ENCODE data around the gene ZNF202. TPM values are rescaled to one million over a fixed set of nuclear protein-coding genes. Genes with fewer than 3 reads are reported as not detected.
"Not testable (repeated sequence)": the region's sequence is repeated elsewhere in the genome, so short reads cannot be mapped to it uniquely, and the experiment has no call there.

The ZNF202 gene
- total RNA-seq, 2 donors from 2014 or later = 4.5 to 5.2 TPM

DNA sequence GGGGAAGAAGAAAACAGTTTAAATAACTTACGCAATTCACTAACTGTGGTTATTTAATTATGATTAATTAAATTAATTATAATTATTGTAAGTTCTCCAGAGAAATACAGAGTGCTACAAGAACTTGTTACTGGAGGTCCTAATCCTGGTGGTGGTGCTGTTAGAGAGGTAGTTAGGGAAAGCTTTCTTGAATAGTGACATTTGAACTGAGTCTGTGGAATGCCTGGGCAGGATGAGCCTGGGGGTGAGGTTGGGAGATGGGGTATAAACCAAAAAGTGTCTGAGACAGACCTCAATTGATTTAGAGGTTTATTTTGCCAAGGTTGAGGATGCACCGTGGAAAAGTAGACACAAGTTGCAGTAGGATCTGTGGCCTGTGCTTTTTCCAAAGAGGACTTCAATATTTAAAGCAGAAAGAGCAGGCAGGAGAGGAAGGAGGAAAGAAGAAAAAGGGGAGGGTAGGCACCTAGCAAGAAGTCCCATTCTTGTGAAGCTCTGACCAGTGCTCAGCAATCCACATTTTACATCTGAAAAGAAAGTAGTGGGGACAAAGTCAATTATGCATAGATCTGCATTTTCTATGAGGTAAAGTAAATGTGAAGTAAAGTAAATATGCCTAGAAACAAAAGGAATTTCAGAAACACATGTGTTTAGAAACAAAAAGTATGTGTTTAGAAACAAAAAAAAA, 4.4 kb upstream of the ZNF202 start:
- ATAC-seq = no peak
- DNase-seq = no peak
- intact Hi-C loops (cut with DNase I) = no loop called here

- intact Hi-C loops (cut with DNase I) = no loop called here
- ATAC-seq (no peak), DNase-seq (no peak)
Observed at GRCh38 chr11:123742724-123743120, 1.3 kb upstream of the ZNF202 start.

DNA sequence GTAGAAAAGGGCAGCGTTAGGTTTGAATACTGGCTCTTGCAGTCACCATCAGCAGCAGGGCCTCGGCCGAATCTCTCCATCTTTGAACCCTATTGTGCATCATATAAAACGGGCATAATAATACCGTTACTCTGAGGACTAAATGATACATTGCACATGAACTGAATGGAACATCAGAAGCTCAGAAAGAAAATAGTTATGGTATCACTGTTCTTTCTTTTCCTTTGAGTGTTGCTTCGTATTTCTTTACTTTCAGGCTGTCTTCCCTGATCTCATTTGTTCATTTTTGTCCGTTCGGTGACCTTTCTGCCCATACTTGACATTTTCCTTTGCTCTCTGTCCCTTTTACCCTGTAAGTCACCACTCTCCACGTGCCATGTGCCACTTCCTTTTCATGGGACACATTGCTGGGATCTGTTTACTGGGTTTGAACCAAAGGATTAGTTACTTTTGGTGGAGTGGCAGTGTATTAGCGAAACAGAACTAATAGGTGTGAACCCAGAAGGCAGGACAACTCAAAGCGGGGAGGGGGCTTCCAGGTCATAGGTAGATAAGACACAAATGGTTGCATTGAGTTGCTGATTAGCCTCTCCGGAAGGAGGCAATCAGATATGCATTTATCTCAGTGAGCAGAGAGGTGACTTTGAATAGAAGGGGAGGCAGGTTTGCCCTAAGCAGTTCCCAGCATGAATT, 717 bp upstream of the ZNF202 start:
- intact Hi-C loops (cut with DNase I) = no loop called here
- DNase-seq (no peak), ATAC-seq (peak in 1 of 2 donors; percentile 20)

GRCh38 chr11:123740787-123741158, 687 bp downstream of the ZNF202 start:
- DNase-seq = no peak
- ATAC-seq = peak in 1 of 2 donors; percentile 1
- intact Hi-C loops (cut with DNase I) = no loop called here

DNA sequence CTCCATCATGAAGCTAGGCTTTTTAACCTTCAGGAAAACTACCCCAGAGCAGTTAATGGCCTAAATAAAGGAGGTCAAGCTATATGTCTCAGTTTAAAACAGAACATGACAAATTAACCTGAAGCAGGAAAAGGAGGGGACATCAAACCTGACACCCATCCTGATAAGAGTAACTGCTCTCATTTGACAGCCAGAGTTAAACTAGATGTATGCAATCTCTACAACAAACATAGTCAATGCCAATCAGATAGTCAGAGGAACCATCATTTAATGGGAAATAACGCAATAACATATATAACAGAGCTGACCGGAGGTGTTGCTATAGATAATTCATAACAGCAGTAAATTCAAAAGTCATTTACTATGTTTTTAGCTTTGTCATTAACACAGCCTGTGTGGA, 3.1 kb downstream of the ZNF202 start:
- intact Hi-C loops (cut with DNase I) = no loop called here
- ATAC-seq (no peak), DNase-seq (no peak)

DNA sequence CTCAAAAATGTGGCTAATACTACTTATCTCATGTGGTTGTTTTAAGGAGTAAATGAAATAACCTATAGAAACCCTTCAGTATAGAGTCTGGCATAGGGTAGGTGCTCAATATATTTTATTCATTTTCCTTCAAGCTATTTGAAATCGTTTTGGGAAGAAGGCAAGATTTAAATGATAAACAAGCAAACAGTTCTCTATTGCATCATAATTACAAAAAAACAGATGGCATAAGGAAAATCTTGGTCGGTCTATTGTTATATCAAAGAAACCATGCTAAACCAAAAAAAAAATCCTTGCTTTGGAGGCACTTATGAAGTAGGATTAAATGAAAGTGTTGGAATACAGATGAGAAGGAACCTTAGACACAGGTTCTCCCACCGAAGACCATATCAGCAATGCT, 4.7 kb downstream of the ZNF202 start:
- intact Hi-C loops (cut with DNase I) = no loop called here
- no peak for DNase-seq
- ATAC-seq = no peak

DNA sequence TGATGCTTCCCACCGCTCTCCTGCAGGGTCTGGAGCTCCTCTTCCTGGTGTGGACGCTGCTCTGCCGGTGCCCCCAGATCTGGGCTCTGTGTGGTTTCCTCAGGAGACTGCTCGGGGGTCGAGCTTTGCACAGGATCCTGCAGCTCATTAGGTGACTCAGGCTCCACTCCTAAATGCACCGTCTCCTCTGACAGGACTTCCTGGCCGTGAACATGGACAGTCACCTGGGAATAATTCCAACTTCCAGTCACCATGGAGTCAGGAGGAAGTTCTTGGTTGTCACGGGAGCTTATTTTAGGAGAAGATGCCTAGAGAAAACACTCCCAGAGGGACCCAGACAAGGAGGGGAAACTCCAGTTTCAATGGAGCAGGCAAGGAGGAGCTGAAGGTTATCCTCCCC, 11.9 kb downstream of the ZNF202 start:
- DNase-seq (no peak), ATAC-seq (no peak)
- intact Hi-C loops (cut with DNase I) = no loop called here

DNA sequence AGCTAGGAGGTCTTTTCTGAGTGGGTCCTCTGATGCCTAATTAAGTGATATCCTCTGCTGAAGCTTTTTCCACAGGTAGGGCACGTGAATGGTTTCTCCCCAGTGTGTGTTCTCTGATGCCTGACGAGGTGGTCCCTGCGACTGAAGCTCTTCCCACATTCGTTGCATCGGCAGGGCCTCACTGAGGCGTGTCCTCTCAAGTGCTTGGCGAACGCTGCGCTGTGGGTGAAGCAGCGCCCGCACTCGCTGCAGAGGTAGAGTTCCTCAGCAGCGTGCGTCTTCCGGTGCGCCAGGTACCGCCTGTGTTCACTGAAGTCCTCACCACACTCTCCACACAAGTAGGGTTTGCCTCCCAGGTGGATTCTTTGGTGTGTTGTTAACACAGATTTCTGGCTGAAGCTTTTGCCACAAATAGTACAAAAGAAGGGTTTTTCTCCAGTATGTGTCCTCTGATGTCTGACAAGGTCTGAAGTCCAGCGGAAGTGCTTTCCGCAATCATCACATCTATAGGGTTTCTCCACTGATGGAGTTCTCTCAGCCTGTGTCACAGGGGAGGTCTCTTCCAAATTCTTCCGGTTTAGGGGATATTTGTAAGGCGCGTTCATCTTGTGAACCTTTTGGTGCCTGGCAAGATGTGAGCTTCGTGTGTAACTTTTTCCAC, 15.3 kb downstream of the ZNF202 start:
- no peak for ATAC-seq
- no peak for DNase-seq
- intact Hi-C loops (cut with DNase I) = no loop called here

GRCh38 chr11:123719452-123719851, 22.0 kb downstream of the ZNF202 start:
- intact Hi-C loops (cut with DNase I) = no loop called here
- ATAC-seq = no peak

DNA sequence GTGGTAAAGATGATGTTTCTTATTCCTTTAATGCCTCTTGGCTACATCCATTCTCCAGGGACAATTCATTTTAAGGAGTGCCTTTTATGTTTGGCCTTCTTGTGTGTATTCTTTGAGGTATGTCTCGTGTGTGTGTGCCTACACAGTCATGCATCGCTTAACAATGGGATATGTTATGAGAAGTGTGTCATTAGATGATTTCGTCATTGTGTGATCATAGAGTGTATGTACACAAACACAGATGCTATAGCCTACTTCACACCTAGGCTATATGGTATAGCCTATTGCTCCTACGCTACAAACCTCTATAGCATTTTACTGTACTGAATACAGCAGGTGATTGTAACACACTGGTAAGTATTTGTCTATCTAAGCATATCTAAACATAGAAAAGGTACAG, 23.0 kb downstream of the ZNF202 start:
- intact Hi-C loops (cut with DNase I) = no loop called here
- DNase-seq = no peak
- no peak for ATAC-seq

More at GRCh38 chr11:123719452-123719851, 22.0 kb downstream of the ZNF202 start:
- no peak for DNase-seq

DNA sequence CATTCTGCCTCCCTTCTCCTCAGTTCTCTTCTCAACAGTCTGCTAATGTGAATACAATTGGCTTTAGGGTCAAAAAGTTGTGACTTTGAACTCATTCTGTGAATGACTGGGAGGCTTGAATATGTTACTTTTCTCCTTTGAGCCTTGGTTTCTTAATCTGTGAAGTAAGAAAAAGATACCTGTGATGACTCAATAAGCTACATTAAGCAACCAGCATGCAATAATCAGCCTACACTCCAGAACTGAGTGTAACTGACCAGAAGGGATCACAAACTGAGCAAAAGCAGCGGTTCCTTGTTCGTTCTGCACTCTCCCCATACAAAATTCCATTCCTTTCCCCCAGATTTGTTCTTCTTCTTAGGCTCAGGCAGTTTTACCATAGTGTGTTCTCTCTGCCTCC, 23.4 kb downstream of the ZNF202 start:
- DNase-seq (no peak), ATAC-seq (no peak)
- intact Hi-C loops (cut with DNase I) = no loop called here

- DNase-seq; intact Hi-C loops (cut with DNase I); ATAC-seq: not testable (repeated sequence)
Observed at GRCh38 chr11:123712627-123713026, 28.8 kb downstream of the ZNF202 start.

DNA sequence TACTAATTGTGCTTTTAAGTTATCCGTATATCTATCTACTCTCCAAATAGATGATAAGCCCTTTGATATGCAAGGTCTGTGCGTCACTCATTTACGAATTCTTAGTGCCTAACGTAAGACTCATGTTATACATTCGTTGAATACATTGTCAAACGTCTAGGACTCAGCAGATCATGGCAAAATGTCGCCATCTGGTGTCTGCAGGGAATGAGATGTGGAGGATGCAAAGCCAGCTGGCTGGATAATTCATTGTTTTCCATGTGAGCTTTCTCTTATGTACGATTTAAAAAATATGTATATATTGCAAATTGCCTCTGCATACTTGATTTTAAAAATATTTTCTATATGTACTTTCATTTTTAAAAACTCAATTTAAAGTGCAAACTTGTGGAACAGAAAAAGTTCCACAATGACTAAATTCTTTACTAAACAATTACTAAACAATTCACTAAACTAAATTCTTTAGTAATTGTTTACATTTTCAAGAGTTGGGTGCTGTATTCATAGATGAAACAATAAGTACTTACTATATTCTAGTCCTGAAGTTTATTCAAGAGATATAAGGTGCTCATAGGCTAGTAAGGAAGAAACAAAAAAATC, 33.8 kb downstream of the ZNF202 start:
- DNase-seq (peak; percentile 51), ATAC-seq (peak; percentile 57 to 61)
- intact Hi-C loops (cut with DNase I) = loop anchor here (1.0 to 5.0 kb wide), 4 partner anchors 65 to 127 kb away; no protein-coding TSS in a partner anchor

- intact Hi-C loops (cut with DNase I) = loop anchor here (1.0 to 5.0 kb wide), 3 partner anchors 65 to 125 kb away; no protein-coding TSS in a partner anchor
- no peak for ATAC-seq
- DNase-seq = no peak
Observed at GRCh38 chr11:123707206-123707605, 34.3 kb downstream of the ZNF202 start.

DNA sequence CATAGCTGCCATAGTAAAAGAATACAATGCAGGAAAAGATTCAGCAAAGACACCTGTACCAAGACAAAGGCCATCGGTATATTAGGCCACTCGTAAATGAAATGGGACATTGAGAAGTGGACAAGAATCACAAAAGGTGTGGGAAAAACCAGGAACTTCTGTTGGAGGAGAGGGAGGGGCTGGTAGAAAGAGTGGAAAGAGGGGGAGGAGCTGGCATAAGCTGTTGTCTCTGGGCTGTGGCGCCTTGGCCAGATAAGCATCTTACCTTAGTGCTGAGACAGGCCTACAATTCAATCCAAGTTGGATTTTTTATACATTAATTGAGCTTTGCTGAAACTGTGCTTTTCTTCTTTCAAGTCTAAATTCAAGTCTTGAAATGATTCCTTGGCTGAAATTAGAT, 37.1 kb downstream of the ZNF202 start:
- ATAC-seq (no peak), DNase-seq (no peak)
- intact Hi-C loops (cut with DNase I) = no loop called here

GRCh38 chr11:123702696-123703095, 38.8 kb downstream of the ZNF202 start:
- intact Hi-C loops (cut with DNase I) = no loop called here
- ATAC-seq (no peak), DNase-seq (no peak)

DNA sequence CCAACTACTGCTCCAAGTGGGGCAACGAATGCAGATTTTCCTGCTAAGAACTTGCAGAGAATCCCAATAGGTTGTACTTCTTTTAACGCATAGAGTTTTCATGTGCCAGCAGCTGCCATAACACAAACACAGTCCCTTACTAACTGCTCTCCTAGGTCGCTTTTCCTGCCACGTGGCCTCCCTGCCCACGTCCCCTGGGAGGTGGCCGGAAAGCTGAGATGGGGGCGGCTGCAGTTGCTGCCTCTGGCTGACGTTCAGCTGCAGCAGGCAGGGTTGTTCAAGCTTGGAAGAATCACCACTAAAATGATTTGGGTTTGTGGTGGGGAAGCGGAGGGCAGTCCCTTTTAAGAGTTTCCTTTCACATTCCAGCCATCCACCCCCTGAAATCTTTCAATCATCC, 39.3 kb downstream of the ZNF202 start:
- peak; percentile 23 for DNase-seq
- intact Hi-C loops (cut with DNase I) = no loop called here
- no peak for ATAC-seq

- ATAC-seq (no peak), DNase-seq (no peak)
- intact Hi-C loops (cut with DNase I) = no loop called here
Observed at GRCh38 chr11:123700772-123701171, 40.7 kb downstream of the ZNF202 start.

DNA sequence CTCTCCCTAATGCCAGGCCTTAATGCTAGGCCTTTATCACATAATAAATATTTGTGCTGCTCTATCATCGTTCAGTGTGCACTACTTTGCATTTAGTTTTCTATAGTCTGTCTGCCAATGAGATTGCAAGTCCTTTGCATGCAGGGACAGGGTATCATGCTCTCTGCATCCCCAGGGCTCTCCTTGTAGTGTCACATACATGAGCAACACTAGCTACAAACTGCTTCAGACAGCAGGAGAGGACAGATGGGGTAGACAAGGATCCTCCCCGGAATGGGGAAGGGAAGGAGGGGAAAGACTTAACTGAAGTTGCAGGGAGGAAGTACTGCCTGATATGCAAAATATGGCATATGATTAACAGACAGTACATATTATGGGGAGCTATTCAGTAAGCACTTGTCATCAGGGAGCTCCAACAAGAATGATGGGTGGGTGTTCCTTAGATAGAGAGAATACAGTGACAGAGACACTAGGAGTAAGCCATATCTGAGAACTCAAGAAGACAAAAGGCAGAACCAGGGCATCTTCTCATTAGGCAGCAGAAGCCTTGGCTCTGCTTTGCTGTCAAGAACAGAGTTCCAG, 42.8 kb downstream of the ZNF202 start:
- DNase-seq = no peak
- no peak for ATAC-seq
- intact Hi-C loops (cut with DNase I) = no loop called here

DNA sequence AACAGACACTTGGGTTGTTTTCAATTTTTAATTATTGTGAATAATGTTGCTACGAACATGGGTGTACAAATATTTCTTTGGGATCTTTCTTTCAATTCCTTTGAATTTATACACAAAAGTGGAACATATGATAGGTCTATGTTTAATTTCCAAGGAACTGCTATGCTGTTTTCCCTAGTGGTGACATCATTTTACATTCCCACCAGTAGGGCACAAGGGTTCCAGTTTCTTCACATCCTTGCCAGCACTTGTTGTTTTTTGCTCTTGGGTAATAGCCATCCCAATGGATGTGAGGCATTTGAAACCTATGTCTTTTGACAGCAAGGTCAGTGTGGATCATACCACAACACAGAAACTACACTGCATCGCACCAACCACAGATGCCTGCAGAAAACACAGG, 45.3 kb downstream of the ZNF202 start:
- intact Hi-C loops (cut with DNase I) = no loop called here
- ATAC-seq (no peak), DNase-seq (no peak)

Measured in left cardiac atrium (tissue), 4 donors.